GM12878 (cell line): ENCODE measurements around the gene ANO9.

ENCODE experiments used
- BCL3 ChIP-seq: IDR thresholded peaks from 2 replicates; pipeline ENCODE4 v1.6.1; 2011; ENCODE audit warnings: borderline replicate concordance, low read depth, mild to moderate bottlenecking, moderate library complexity, low read length; ENCODE audit not compliant: insufficient read depth, poor library complexity, severe bottlenecking
- CBFB ChIP-seq: IDR thresholded peaks from 2 replicates; pipeline ENCODE4 v1.6.1; 2016; ENCODE audit warnings: antibody characterized with exemption, low read depth
- CBX5 ChIP-seq: sonication (generic); IDR thresholded peaks from 2 replicates; pipeline ENCODE4 v1.6.1; 2016; ENCODE audit warnings: low read depth, moderate library complexity, mild to moderate bottlenecking, inconsistent platforms
- CTCF ChIP-seq, 3 experiments: IDR thresholded peaks in 2 of 3; conservative IDR thresholded peaks in 1 of 3; 2 replicates each; pipeline ENCODE4 v1.5.1; 2011; ENCODE audit warnings: low read depth in 3 of 3, low read length in 3 of 3, mild to moderate bottlenecking in 3 of 3, control low read depth in 2 of 3, moderate library complexity in 2 of 3, inconsistent platforms in 1 of 3, mixed read lengths in 1 of 3; ENCODE audit not compliant: control insufficient read depth in 2 of 3, insufficient read depth in 1 of 3; ENCODE audit errors: extremely low read depth in 1 of 3
- EZH2 ChIP-seq: IDR thresholded peaks from 2 replicates; pipeline ENCODE4 v1.6.1; 2012; ENCODE audit warnings: low read depth, mild to moderate bottlenecking, control low read depth, inconsistent platforms, low read length, borderline replicate concordance; ENCODE audit not compliant: control insufficient read depth
- HCFC1 ChIP-seq: fragments of 150-350 bp; IDR thresholded peaks from 2 replicates; pipeline ENCODE4 v1.6.1; 2014; ENCODE audit warnings: low read length
- IRF4 ChIP-seq: IDR thresholded peaks from 2 replicates; pipeline ENCODE4 v1.6.1; 2011; ENCODE audit warnings: low read depth, low read length
- JUND ChIP-seq: IDR thresholded peaks from 2 replicates; pipeline ENCODE4 v1.6.1; 2012; ENCODE audit warnings: low read depth, mild to moderate bottlenecking, low read length, improper control_type of control experiment, moderate library complexity
- POLR2A ChIP-seq: IDR thresholded peaks from 2 replicates; pipeline ENCODE4 v1.6.1; 2011; ENCODE audit warnings: low read depth, mild to moderate bottlenecking, low read length
- RCOR1 ChIP-seq: conservative IDR thresholded peaks from 2 replicates; pipeline ENCODE4 v1.6.1; 2012; ENCODE audit warnings: low read depth, low read length, improper control_type of control experiment
- TARDBP ChIP-seq: IDR thresholded peaks from 2 replicates; pipeline ENCODE4 v1.6.1; 2016; ENCODE audit warnings: borderline replicate concordance
- ZNF687 ChIP-seq: fragments of 450-650 bp; IDR thresholded peaks from 2 replicates; pipeline ENCODE4 v1.6.1; 2017; ENCODE audit warnings: mild to moderate bottlenecking, moderate library complexity
- ZZZ3 ChIP-seq: IDR thresholded peaks from 2 replicates; pipeline ENCODE4 v1.6.1; 2011; ENCODE audit warnings: low read depth; ENCODE audit not compliant: control insufficient read depth, insufficient read length
- TF ChIP-seq, protein P1 (sequence below): fragments of 450-650 bp; IDR thresholded peaks from 2 replicates; pipeline ENCODE4 v1.6.1; 2018; ENCODE audit warnings: mild to moderate bottlenecking, low read depth, moderate library complexity; ENCODE audit not compliant: partially characterized antibody

DNA sequence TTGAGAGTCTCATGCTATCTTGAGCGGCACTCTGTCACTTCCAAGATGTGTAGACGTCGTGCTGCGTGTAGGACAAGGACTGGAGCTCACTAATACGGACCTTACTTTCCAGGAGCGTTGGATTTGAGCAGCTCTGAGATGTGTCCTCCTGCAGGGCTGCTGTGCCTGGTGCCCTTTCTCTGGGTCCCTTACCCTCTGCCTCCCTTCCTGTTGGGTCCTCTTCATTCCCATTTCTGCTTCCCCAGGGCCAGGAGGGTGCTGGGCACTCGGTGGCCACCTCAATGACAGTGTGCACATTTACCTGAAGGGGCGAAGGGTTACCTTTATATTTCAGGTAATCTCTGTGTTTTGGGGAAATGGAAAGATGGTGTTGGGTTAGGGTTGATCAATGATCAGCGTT, 12.2 kb upstream of the ANO9 start:
- TF ChIP-seq IRF4: no peak
- no peak for TF ChIP-seq BCL3
- no peak for TF ChIP-seq CBX5
- TF ChIP-seq ZZZ3: no peak
- TF ChIP-seq, protein P1, sequence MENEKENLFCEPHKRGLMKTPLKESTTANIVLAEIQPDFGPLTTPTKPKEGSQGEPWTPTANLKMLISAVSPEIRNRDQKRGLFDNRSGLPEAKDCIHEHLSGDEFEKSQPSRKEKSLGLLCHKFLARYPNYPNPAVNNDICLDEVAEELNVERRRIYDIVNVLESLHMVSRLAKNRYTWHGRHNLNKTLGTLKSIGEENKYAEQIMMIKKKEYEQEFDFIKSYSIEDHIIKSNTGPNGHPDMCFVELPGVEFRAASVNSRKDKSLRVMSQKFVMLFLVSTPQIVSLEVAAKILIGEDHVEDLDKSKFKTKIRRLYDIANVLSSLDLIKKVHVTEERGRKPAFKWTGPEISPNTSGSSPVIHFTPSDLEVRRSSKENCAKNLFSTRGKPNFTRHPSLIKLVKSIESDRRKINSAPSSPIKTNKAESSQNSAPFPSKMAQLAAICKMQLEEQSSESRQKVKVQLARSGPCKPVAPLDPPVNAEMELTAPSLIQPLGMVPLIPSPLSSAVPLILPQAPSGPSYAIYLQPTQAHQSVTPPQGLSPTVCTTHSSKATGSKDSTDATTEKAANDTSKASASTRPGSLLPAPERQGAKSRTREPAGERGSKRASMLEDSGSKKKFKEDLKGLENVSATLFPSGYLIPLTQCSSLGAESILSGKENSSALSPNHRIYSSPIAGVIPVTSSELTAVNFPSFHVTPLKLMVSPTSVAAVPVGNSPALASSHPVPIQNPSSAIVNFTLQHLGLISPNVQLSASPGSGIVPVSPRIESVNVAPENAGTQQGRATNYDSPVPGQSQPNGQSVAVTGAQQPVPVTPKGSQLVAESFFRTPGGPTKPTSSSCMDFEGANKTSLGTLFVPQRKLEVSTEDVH: no peak
- TF ChIP-seq EZH2: no peak
- no peak for TF ChIP-seq ZNF687
- TF ChIP-seq HCFC1: no peak
- no peak for TF ChIP-seq CBFB
- no peak for TF ChIP-seq JUND
- no peak for TF ChIP-seq CTCF (IDR thresholded peaks at IDR 0.05 in 2 of 3, conservative IDR thresholded peaks at IDR 0.05 in 1 of 3; ENCODE audit: control insufficient read depth in 2 of 3, extremely low read depth in 1 of 3, insufficient read depth in 1 of 3, low read depth in 3 of 3, low read length in 3 of 3)
- TF ChIP-seq POLR2A: no peak
- no peak for TF ChIP-seq RCOR1
- TF ChIP-seq TARDBP: no peak
